ENCODE data around the gene WRAP73. TPM values are rescaled to one million over a fixed set of nuclear protein-coding genes. Genes with fewer than 3 reads are reported as not detected.

WRAP73 gene
- total and polyA plus RNA-seq, 2 experiments from 2014 or later = 14.7 to 28.8 TPM

- H3K9me3 ChIP-seq (ENCODE audit: low read depth) = no peaks in the 10 kb centered on the region
- no peaks in the 10 kb centered on the region for H3K36me3 ChIP-seq (replicated peaks; ENCODE audit: insufficient read depth, low read depth)
- no peaks in the 10 kb centered on the region for H4K20me1 ChIP-seq (ENCODE audit: insufficient read depth, poor library complexity, severe bottlenecking)
- H3K4me3 ChIP-seq = no peak overlapping the region
- H3K4me2 ChIP-seq = no peak overlapping the region
- no peak for DNase-seq (ENCODE audit: low spot score)
- no peak overlapping the region for H3K27ac ChIP-seq
- no peaks in the 10 kb centered on the region for H3K9me2 ChIP-seq (replicated peaks; ENCODE audit: insufficient read depth)
- TF ChIP-seq CTCF (IDR thresholded peaks at IDR 0.05; ENCODE audit: poor library complexity) = no peak
- TF ChIP-seq EZH2 (IDR thresholded peaks at IDR 0.05; ENCODE audit: borderline replicate concordance) = no peak
- no peak for TF ChIP-seq EZH2phosphoT487 (IDR thresholded peaks at IDR 0.05; ENCODE audit: low read depth, severe bottlenecking, unreplicated experiment)
- H2AFZ ChIP-seq = no peak overlapping the region
- no peaks in the 10 kb centered on the region for H3K79me2 ChIP-seq
- WGBS (ENCODE audit: low lambda C conversion rate, missing lambda C conversion rate) = 83% methylated on average over 21 of the region's 21 CpGs
- no peaks in the 10 kb centered on the region for H3K4me1 ChIP-seq (ENCODE audit: insufficient read depth)
- no peaks in the 10 kb centered on the region for H3K27me3 ChIP-seq
Observed at GRCh38 chr1:3672231-3672970, 22.5 kb upstream of the WRAP73 start.

GRCh38 chr1:3671371-3672180, 21.7 kb upstream of the WRAP73 start:
- Histone ChIP-seq H3K9me3 (ENCODE audit: low read depth) (no peaks in the 10 kb centered on the region), H3K9me2 (replicated peaks; ENCODE audit: insufficient read depth) (no peaks in the 10 kb centered on the region), H3K4me2 (no peak overlapping the region), H4K20me1 (ENCODE audit: insufficient read depth, poor library complexity, severe bottlenecking) (no peaks in the 10 kb centered on the region), H3K27ac (no peak overlapping the region), H3K4me3 (no peak overlapping the region), H2AFZ (no peak overlapping the region), H3K79me2 (no peaks in the 10 kb centered on the region), H3K36me3 (replicated peaks; ENCODE audit: insufficient read depth, low read depth) (no peaks in the 10 kb centered on the region), H3K4me1 (ENCODE audit: insufficient read depth) (no peaks in the 10 kb centered on the region), H3K27me3 (no peaks in the 10 kb centered on the region)
- no peak for TF ChIP-seq EZH2phosphoT487 (IDR thresholded peaks at IDR 0.05; ENCODE audit: low read depth, severe bottlenecking, unreplicated experiment)
- no peak for TF ChIP-seq EZH2 (IDR thresholded peaks at IDR 0.05; ENCODE audit: borderline replicate concordance)
- no peak for TF ChIP-seq CTCF (IDR thresholded peaks at IDR 0.05; ENCODE audit: poor library complexity)
- no peak for DNase-seq (ENCODE audit: low spot score)
- WGBS (ENCODE audit: low lambda C conversion rate, missing lambda C conversion rate) = 74% methylated on average over 28 of the region's 29 CpGs

GRCh38 chr1:3670823-3671265, 20.9 kb upstream of the WRAP73 start:
- Histone ChIP-seq H3K27me3 (no peaks in the 10 kb centered on the region), H4K20me1 (ENCODE audit: insufficient read depth, poor library complexity, severe bottlenecking) (no peaks in the 10 kb centered on the region)

More at GRCh38 chr1:3670823-3671265, 20.9 kb upstream of the WRAP73 start:
- no peaks in the 10 kb centered on the region for H3K4me1 ChIP-seq (ENCODE audit: insufficient read depth)
- H3K9me2 ChIP-seq (replicated peaks; ENCODE audit: insufficient read depth) = no peaks in the 10 kb centered on the region
- no peaks in the 10 kb centered on the region for H3K79me2 ChIP-seq
- DNase-seq (ENCODE audit: low spot score) = no peak
- no peak overlapping the region for H2AFZ ChIP-seq
- TF ChIP-seq EZH2phosphoT487 (IDR thresholded peaks at IDR 0.05; ENCODE audit: low read depth, severe bottlenecking, unreplicated experiment) (no peak), CTCF (IDR thresholded peaks at IDR 0.05; ENCODE audit: poor library complexity) (no peak), EZH2 (IDR thresholded peaks at IDR 0.05; ENCODE audit: borderline replicate concordance) (no peak)
- no peak overlapping the region for H3K4me3 ChIP-seq
- 86% methylated on average over 15 of the region's 15 CpGs for WGBS (ENCODE audit: low lambda C conversion rate, missing lambda C conversion rate)
- no peaks in the 10 kb centered on the region for H3K36me3 ChIP-seq (replicated peaks; ENCODE audit: insufficient read depth, low read depth)
- no peaks in the 10 kb centered on the region for H3K9me3 ChIP-seq (ENCODE audit: low read depth)
- no peak overlapping the region for H3K27ac ChIP-seq
- H3K4me2 ChIP-seq = no peak overlapping the region
